HepG2 (cell line): ENCODE measurements around the gene HCK. TPM values are rescaled to one million over a fixed set of nuclear protein-coding genes. Genes with fewer than 3 reads are reported as not detected.

Experiments
- ATAC-seq: fragments of 200-7000 bp; cut with Tn5 transposase; 3 replicates; pipeline ENCODE4 v1.9.1; 2020; ENCODE audit warnings: mild to moderate bottlenecking, moderate library complexity
- BruUV-seq: library from RNA; stranded (reverse); fragments of 400-500 nt; replicated peaks from 2 replicates; lab custom pipeline; 2021; lab: Mats Ljungman, UMichigan
- CTCF ChIA-PET: fragments of 300-600 bp; formaldehyde crosslinking; extraction: SDS; loops from one replicate; lab custom pipeline; 2021; ENCODE audit warnings: low total read pairs, inconsistent platforms, low intra/inter-chr PET ratio; lab: Yijun Ruan, JAX
- POLR2A ChIA-PET: fragments of 350-600 bp; sonication (Branson Sonifier 250); formaldehyde crosslinking; loops from one replicate; lab custom pipeline; 2020; ENCODE audit warnings: antibody characterized with exemption, inconsistent platforms; lab: Yijun Ruan, JAX
- DNase-seq: peaks from one replicate; pipeline ENCODE4 v3.0.0-alpha.2; 2015; ENCODE audit warnings: low spot score
- FAIRE-seq: peaks from 3 replicates; lab custom pipeline; 2011; peaks lifted over from hg19 to GRCh38; lab: Jason Lieb, UNC
- H2AFZ ChIP-seq: one replicate; pipeline ENCODE4 v1.6.1; 2011; ENCODE audit warnings: low read length, inconsistent platforms
- H3K27ac ChIP-seq: fragments of 300-600 bp; 3 replicates; pipeline ENCODE4 v1.8.0; 2011; ENCODE audit warnings: mixed run types, mild to moderate bottlenecking, mixed read lengths, low read length, inconsistent platforms; ENCODE audit not compliant: insufficient read depth; ENCODE audit errors: extremely low read length
- H3K27me3 ChIP-seq, 2 experiments: fragments of 200-600 bp in 1 of 2; 2 replicates in 1 of 2; 3 replicates in 1 of 2; pipeline versions ENCODE4 v1.6.0 to v1.8.0; 2011; ENCODE audit warnings: low read length in 2 of 2, mild to moderate bottlenecking in 2 of 2, moderate library complexity in 2 of 2, inconsistent platforms in 1 of 2; ENCODE audit not compliant: insufficient read depth in 2 of 2, control insufficient read depth in 1 of 2
- H3K36me3 ChIP-seq, 2 experiments: fragments of 200-600 bp in 1 of 2; replicated peaks in 1 of 2; 2 replicates in 1 of 2; 3 replicates in 1 of 2; pipeline versions ENCODE4 v1.5.1 to v1.8.0; 2011; ENCODE audit warnings: low read length in 2 of 2, inconsistent platforms in 1 of 2; ENCODE audit not compliant: insufficient read depth in 2 of 2, control insufficient read depth in 1 of 2
- H3K4me1 ChIP-seq: 2 replicates; pipeline ENCODE4 v1.5.1; 2012; ENCODE audit warnings: low read length, inconsistent platforms; ENCODE audit not compliant: insufficient read depth
- H3K4me2 ChIP-seq: 2 replicates; pipeline ENCODE4 v1.6.0; 2011; ENCODE audit warnings: low read depth, low read length, inconsistent platforms
- H3K4me3 ChIP-seq, 3 experiments: fragments of 200-600 bp in 1 of 3; sonication (generic), shearing (Covaris generic) in 1 of 3; replicated peaks in 1 of 3; 2 replicates each; pipeline ENCODE4 v1.5.1; 2011 to 2016; ENCODE audit warnings: low read length in 3 of 3, inconsistent platforms in 2 of 3, low read depth in 2 of 3, mild to moderate bottlenecking in 2 of 3, control low read depth in 1 of 3, mixed read lengths in 1 of 3; ENCODE audit not compliant: insufficient read depth in 1 of 3
- H3K79me2 ChIP-seq: one replicate; pipeline ENCODE4 v1.6.1; 2011; ENCODE audit warnings: low read length, inconsistent platforms; ENCODE audit not compliant: insufficient read depth
- H3K9ac ChIP-seq: 2 replicates; pipeline ENCODE4 v1.6.0; 2011; ENCODE audit warnings: mild to moderate bottlenecking, low read depth, low read length, inconsistent platforms; ENCODE audit not compliant: insufficient read depth
- H3K9me3 ChIP-seq: 2 replicates; pipeline ENCODE4 v1.5.1; 2012; ENCODE audit warnings: mild to moderate bottlenecking, low read length
- H4K20me1 ChIP-seq: 2 replicates; pipeline ENCODE4 v1.6.0; 2011; ENCODE audit warnings: inconsistent platforms, mild to moderate bottlenecking, low read length, moderate library complexity; ENCODE audit not compliant: insufficient read depth
- ARNTL ChIP-seq: sonication (generic); formaldehyde crosslinking; IDR thresholded peaks from 2 replicates; pipeline ENCODE4 v1.4.0; 2020; ENCODE audit warnings: mild to moderate bottlenecking, missing genetic modification reagents
- GTF3A ChIP-seq: sonication (generic); formaldehyde crosslinking; conservative IDR thresholded peaks from 2 replicates; pipeline ENCODE4 v1.4.0; 2020; ENCODE audit warnings: mild to moderate bottlenecking, missing genetic modification reagents
- SAP130 ChIP-seq: IDR thresholded peaks from 2 replicates; pipeline ENCODE4 v1.6.1; 2016; ENCODE audit warnings: low read depth
- SOX5 ChIP-seq: IDR thresholded peaks from 2 replicates; pipeline ENCODE4 v1.6.1; 2016; ENCODE audit warnings: borderline replicate concordance
- TFE3 ChIP-seq: IDR thresholded peaks from 2 replicates; pipeline ENCODE4 v1.6.1; 2016
- ZNF12 ChIP-seq: sonication (generic); formaldehyde crosslinking; IDR thresholded peaks from 2 replicates; pipeline ENCODE4 v1.5.0; 2020; ENCODE audit warnings: missing genetic modification reagents
- ZNF121 ChIP-seq: sonication (generic); formaldehyde crosslinking; IDR thresholded peaks from 2 replicates; pipeline ENCODE4 v1.5.0; 2020; ENCODE audit warnings: mild to moderate bottlenecking, missing genetic modification reagents
- ZNF205 ChIP-seq: IDR thresholded peaks from 2 replicates; pipeline ENCODE4 v1.6.1; 2018; ENCODE audit warnings: missing biosample characterization, missing genetic modification reagents
- ZNF503 ChIP-seq: sonication (generic); formaldehyde crosslinking; IDR thresholded peaks from 2 replicates; pipeline ENCODE4 v1.4.0; 2020; ENCODE audit warnings: missing genetic modification reagents
- ZNF713 ChIP-seq: sonication (generic); formaldehyde crosslinking; IDR thresholded peaks from 2 replicates; pipeline ENCODE4 v1.4.0; 2020; ENCODE audit warnings: mild to moderate bottlenecking, missing genetic modification reagents
- WGBS: methylation state at CpG from one replicate; pipeline ENCODE4 v1.1.6; 2017; ENCODE audit warnings: low lambda C conversion rate; 5-methylcytosine and 5-hydroxymethylcytosine counted together
- in situ Hi-C: cut with HindIII; loops from 2 replicates; pipeline ENCODE4 v1.10.0; 2017; ENCODE audit warnings: low pct_unique_long_range_greater_than_20kb; ENCODE audit not compliant: extremely low pct_ligation_motif_present
- intact Hi-C: fragments of 100-400 bp; cut with micrococcal nuclease; formaldehyde crosslinking; loops from one replicate; pipeline ENCODE4 v1.10.0; 2022; ENCODE audit not compliant: unreplicated experiment
- polyA plus RNA-seq, 8 experiments: library from polyadenylated mRNA; depleted of rRNA in 3 of 8; stranded (reverse) in 7 of 8; unstranded in 1 of 8; fragments of >200 nt; fragmentation: Illumina TruSeq in 4 of 8; extraction: Trizol in 4 of 8; gene quantifications; 2 replicates each; pipeline versions ENCODE4 v1.2.1 to v1.2.3, GENCODE V29; 2011 to 2016; ENCODE audit warnings: low read depth in 4 of 8, missing spikeins in 1 of 8, mixed read lengths in 1 of 8; ENCODE audit not compliant: insufficient read depth in 1 of 8
- total RNA-seq, 5 experiments: library from RNA; depleted of rRNA; stranded (reverse); fragments of >200 nt; fragmentation: Illumina TruSeq; extraction: Trizol; gene quantifications; 2 replicates each; pipeline ENCODE4 v1.2.3, GENCODE V29; 2016; ENCODE audit warnings: low read depth in 1 of 5

Gene HCK
- total and polyA plus RNA-seq, 2 of the 13 experiments (the other 11 are each of a cell fraction or from before 2014, with no cell fraction given), result 0.04 TPM; not detected in 1

GRCh38 chr20:32045999-32046398 lies 6.0 kb upstream of the HCK start (continued):
- TF ChIP-seq ZNF713 (CRISPR knock-in tag) (no peak), SOX5 (CRISPR knock-in tag) (peak; percentile 60; the same call in 1 of the 2 replicates), TFE3 (CRISPR knock-in tag) (peak; percentile 40; the same call in 1 of the 2 replicates), SAP130 (CRISPR knock-in tag) (peak; percentile 14; the same call in 1 of the 2 replicates), ARNTL (CRISPR knock-in tag) (peak; percentile 44; the same call in 1 of the 2 replicates)

- Histone ChIP-seq H3K4me3 (no peak overlapping the region), H3K79me2 (no peaks in the 10 kb centered on the region), H3K4me2 (no peak overlapping the region), H4K20me1 (no peaks in the 10 kb centered on the region; the same call in 1 of the 2 replicates), H3K9me3 (no peaks in the 10 kb centered on the region), H3K36me3 (no peaks in the 10 kb centered on the region), H3K4me1 (peaks cover 8% of the 10 kb centered on the region; the same call in 1 of the 2 replicates), H3K27ac (no peak overlapping the region), H3K27me3 (peaks cover 19 to 57% of the 10 kb centered on the region in 2 experiments), H3K9ac (no peak overlapping the region), H2AFZ (no peak overlapping the region)
- TF ChIP-seq ZNF503 (no peak), ZNF121 (CRISPR knock-in tag) (0 out of 2 replicates have a peak, but pooled peaks have one; percentile 65), ZNF12 (no peak), GTF3A (CRISPR knock-in tag) (0 out of 2 replicates have a peak, but pooled peaks have one; percentile 54), ZNF205 (CRISPR knock-in tag) (no peak)
- FAIRE-seq (no peak), DNase-seq (no peak), ATAC-seq (no peak)
- ChIA-PET CTCF (no interaction called here), POLR2A (no interaction called here)
- no TSS peak for BruUV-seq
- in situ Hi-C loops, result no loop called here
- intact Hi-C loops, result no loop called here
- 37% methylated on average over 4 of the region's 4 CpGs for WGBS
Measured at GRCh38 chr20:32050324-32050841, 1.7 kb upstream of the HCK start.
